HL-60/S4 treated with retinoic acid at 250 ng/mL for 4 days and 3 days (cell line): ENCODE data around the gene PIK3C3.

Experiments
- in situ Hi-C: fragments of 300-500 bp; cut with MboI; formaldehyde crosslinking; loops from 2 replicates; pipeline ENCODE4 v1.7.0; 2022; ENCODE audit warnings: low sequenced_read_pairs

PIK3C3 gene

GRCh38 chr18:42113529-42114191 is 158.6 kb downstream of the PIK3C3 start:
- in situ Hi-C loops = no loop called here

- in situ Hi-C loops = no loop called here
Observed at GRCh38 chr18:42114310-42114943, 159.4 kb downstream of the PIK3C3 start.

- in situ Hi-C loops = no loop called here
Observed at GRCh38 chr18:42126586-42126985, 171.6 kb downstream of the PIK3C3 start.

- in situ Hi-C loops = no loop called here
Observed at GRCh38 chr18:42131066-42131929, 176.3 kb downstream of the PIK3C3 start.

GRCh38 chr18:42131930-42132244 is 176.9 kb downstream of the PIK3C3 start:
- in situ Hi-C loops = no loop called here
